GM21381 (cell line): ENCODE data around the gene OR6K2.
"Not testable (repeated sequence)": the region's sequence is repeated elsewhere in the genome, so short reads cannot be mapped to it uniquely, and the experiment has no call there.

Experiments
- ATAC-seq: cut with Tn5 transposase; IDR thresholded peaks from one replicate; pipeline ENCODE4 v1.9.1; 2021; ENCODE audit warnings: mild to moderate bottlenecking, moderate library complexity; ENCODE audit not compliant: unreplicated experiment

The OR6K2 gene

GRCh38 chr1:158700552-158700951 lies at the start of gene OR6K2:
Gene OR6K2, minus strand, starts transcription at chr1:158700652. Its CDS starts 0 bp downstream, at chr1:158700652.
- no peak for ATAC-seq

- no peak for ATAC-seq
These were observed 35.4 kb upstream of the OR6K2 start for GRCh38 chr1:158735848-158736247.

- no peak for ATAC-seq
These were observed 32.1 kb upstream of the OR6K2 start for GRCh38 chr1:158732524-158732923.

GRCh38 chr1:158731707-158732106 lies 31.3 kb upstream of the OR6K2 start:
- no peak for ATAC-seq

- ATAC-seq, result no peak
These were observed 30.0 kb upstream of the OR6K2 start for GRCh38 chr1:158730453-158730852.

GRCh38 chr1:158728510-158729225 lies 28.2 kb upstream of the OR6K2 start:
- no peak for ATAC-seq

- ATAC-seq, result no peak
These were observed 24.0 kb upstream of the OR6K2 start for GRCh38 chr1:158724442-158724841.

- ATAC-seq, result no peak
These were observed 20.2 kb upstream of the OR6K2 start, which contains the start of gene OR6K3 for GRCh38 chr1:158720620-158721019. Gene OR6K3, minus strand, starts transcription at chr1:158720720. Its CDS starts 2,605 bp downstream, at chr1:158718115.

- no peak for ATAC-seq
These were observed 19.2 kb upstream of the OR6K2 start for GRCh38 chr1:158719664-158720063.

- ATAC-seq, result no peak
These were observed 16.9 kb upstream of the OR6K2 start for GRCh38 chr1:158717344-158717743.

GRCh38 chr1:158716335-158716734 lies 15.9 kb upstream of the OR6K2 start:
- ATAC-seq, result no peak

- no peak for ATAC-seq
These were observed 14.3 kb upstream of the OR6K2 start for GRCh38 chr1:158714754-158715153.

- ATAC-seq, result no peak
These were observed 10.6 kb upstream of the OR6K2 start for GRCh38 chr1:158711098-158711497.

- no peak for ATAC-seq
These were observed 5.6 kb upstream of the OR6K2 start for GRCh38 chr1:158706096-158706495.

- no peak for ATAC-seq
These were observed 5.9 kb downstream of the OR6K2 start for GRCh38 chr1:158694596-158694995.

- ATAC-seq, result no peak
These were observed 8.1 kb downstream of the OR6K2 start for GRCh38 chr1:158692356-158692755.

GRCh38 chr1:158691907-158692306 lies 8.5 kb downstream of the OR6K2 start:
- ATAC-seq, result no peak

- ATAC-seq, result not testable (repeated sequence)
These were observed 9.3 kb downstream of the OR6K2 start for GRCh38 chr1:158691149-158691548.

- no peak for ATAC-seq
These were observed 10.6 kb downstream of the OR6K2 start for GRCh38 chr1:158689875-158690274.

GRCh38 chr1:158689110-158689509 lies 11.3 kb downstream of the OR6K2 start:
- no peak for ATAC-seq

- not testable (repeated sequence) for ATAC-seq
These were observed 12.1 kb downstream of the OR6K2 start for GRCh38 chr1:158688343-158688742.

- no peak for ATAC-seq
These were observed 13.4 kb downstream of the OR6K2 start for GRCh38 chr1:158687037-158687436.
